ENCODE data around the gene FAM131B.

GRCh38 chr7:143394777-143395176 lies 32.3 kb upstream of the FAM131B start:
- TF ChIP-seq, protein P1, sequence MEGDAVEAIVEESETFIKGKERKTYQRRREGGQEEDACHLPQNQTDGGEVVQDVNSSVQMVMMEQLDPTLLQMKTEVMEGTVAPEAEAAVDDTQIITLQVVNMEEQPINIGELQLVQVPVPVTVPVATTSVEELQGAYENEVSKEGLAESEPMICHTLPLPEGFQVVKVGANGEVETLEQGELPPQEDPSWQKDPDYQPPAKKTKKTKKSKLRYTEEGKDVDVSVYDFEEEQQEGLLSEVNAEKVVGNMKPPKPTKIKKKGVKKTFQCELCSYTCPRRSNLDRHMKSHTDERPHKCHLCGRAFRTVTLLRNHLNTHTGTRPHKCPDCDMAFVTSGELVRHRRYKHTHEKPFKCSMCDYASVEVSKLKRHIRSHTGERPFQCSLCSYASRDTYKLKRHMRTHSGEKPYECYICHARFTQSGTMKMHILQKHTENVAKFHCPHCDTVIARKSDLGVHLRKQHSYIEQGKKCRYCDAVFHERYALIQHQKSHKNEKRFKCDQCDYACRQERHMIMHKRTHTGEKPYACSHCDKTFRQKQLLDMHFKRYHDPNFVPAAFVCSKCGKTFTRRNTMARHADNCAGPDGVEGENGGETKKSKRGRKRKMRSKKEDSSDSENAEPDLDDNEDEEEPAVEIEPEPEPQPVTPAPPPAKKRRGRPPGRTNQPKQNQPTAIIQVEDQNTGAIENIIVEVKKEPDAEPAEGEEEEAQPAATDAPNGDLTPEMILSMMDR (IDR thresholded peaks at IDR 0.05; ENCODE audit: low read depth, low read length): no peak
- TF ChIP-seq MYC (IDR thresholded peaks at IDR 0.05; ENCODE audit: low read depth, low read length) (no peak), POLR2A (IDR thresholded peaks at IDR 0.05; ENCODE audit: extremely low read depth, insufficient read length) (no peak), MAX (IDR thresholded peaks at IDR 0.05; ENCODE audit: low read depth, low read length) (no peak)
